Activated naive CD4-positive, alpha-beta T cell treated with Interleukin-2 at 50 U/mL for 16 hours (primary cell): ENCODE results near the gene MACF1.

ENCODE experiments used
- DNase-seq: peaks from one replicate; pipeline ENCODE4 v3.0.0-alpha.2; 2020

Gene MACF1

GRCh38 chr1:39401106-39401505, 196.6 kb downstream of the MACF1 start:
- DNase-seq, result no peak

DNA sequence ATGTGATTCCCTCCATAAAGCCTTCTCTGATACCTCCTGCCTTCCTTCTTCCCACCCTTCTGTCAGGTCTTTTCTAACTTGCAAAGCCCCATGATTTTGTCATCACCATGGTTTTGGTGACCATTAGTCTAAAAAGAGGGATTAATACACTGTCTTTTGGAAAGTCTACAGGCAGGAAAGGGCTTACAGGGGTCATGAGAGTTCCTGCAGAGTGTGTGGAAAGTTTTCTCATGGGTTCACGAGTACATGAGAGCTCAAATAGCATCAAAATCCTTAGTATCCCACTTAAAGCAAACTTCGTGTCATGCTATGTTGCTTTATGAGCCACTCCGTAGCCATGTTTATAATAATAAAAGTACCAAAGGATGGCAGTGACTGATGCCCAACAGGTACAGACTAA, 200.4 kb downstream of the MACF1 start:
- no peak for DNase-seq

DNA sequence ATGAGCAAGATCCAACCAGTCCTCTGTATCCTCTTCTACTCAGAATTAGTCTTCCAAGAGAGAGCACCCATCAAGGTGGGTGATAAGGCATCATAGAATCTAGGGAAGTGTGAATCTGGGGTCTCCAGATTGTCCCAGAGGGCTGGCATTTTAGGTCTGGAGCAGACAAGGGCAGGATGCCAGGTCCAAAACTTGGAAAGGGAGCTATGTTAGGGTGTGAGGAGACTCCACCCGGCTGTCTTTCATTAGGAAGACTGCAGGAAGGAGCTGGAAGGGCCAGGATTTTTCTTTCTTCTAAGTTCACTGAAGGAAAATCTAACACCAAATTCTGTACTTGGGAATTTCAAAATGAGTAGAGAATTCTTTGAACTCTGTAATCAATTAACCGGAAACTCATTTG, 200.9 kb downstream of the MACF1 start:
- no peak for DNase-seq

GRCh38 chr1:39406533-39407450, 202.3 kb downstream of the MACF1 start:
- DNase-seq, result no peak

GRCh38 chr1:39407510-39407895, 203.0 kb downstream of the MACF1 start:
- no peak for DNase-seq

DNA sequence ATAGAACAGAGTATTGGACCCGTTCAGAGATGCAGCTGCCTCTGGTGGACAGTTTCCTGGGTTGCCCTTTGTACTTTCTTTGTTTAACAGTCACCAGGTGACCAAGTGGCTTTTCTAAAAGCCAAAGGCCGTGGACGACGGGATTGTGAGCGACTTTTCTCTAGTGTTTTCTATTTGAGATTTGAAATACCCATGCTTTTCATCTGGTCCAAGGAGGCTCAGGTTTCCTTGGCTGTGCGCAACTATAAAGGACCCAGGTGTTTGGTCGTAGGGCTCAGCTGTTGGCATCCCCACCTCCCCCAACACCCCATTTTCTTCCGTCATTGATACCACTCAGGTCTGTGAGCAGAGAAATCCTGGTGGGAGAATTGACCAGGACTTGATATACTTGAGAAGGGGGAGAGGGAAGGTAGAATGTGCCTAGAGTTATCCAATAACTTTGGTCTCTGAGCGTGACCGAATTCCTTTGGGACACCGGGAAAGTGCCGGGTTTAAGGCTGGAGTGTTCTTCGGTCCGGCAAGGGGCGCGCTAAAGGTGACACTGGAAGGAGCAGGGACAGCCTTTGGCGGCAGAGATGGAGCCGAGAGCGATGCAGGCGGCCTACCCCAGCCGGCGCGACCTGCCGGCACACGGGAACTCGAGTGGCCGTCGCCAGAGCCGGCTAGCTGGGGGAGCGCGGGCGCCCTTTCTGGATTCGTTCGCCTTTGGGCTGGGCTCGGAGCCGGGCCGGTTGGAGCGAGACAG, 203.6 kb downstream of the MACF1 start:
- no peak for DNase-seq

GRCh38 chr1:39408641-39409054, 204.2 kb downstream of the MACF1 start:
- DNase-seq, result peak; percentile 82

- DNase-seq, result no peak
Measured at GRCh38 chr1:39409055-39409816, 204.7 kb downstream of the MACF1 start.

DNA sequence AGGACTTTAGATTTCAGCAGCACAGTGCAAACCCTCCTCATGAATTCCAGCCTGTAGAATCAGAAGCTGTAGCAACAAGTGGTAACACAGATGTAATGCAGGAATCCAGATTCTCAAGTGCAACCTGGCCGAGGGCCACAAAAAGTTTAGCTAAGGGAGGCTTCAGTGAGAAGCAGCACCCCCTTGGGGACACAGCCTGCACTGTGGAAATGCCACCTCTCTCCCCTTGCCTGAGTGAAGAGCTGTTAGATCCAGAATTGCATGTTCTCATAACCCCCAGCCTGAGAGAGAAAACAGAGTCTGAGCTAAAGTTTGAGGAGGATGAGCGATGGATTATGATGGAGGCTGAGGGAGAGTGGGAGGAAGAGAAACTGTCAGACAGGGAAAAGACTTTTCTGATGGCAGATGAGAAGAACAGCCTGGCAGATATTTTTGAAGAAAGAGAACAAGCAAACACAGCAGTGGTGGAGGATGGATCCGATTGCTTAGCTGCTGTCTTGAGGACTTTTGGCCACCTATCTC, 206.5 kb downstream of the MACF1 start:
- peak; percentile 65 for DNase-seq

GRCh38 chr1:39411526-39412478, 207.3 kb downstream of the MACF1 start:
- DNase-seq, result no peak

GRCh38 chr1:39412892-39413291, 208.4 kb downstream of the MACF1 start:
- DNase-seq, result no peak

DNA sequence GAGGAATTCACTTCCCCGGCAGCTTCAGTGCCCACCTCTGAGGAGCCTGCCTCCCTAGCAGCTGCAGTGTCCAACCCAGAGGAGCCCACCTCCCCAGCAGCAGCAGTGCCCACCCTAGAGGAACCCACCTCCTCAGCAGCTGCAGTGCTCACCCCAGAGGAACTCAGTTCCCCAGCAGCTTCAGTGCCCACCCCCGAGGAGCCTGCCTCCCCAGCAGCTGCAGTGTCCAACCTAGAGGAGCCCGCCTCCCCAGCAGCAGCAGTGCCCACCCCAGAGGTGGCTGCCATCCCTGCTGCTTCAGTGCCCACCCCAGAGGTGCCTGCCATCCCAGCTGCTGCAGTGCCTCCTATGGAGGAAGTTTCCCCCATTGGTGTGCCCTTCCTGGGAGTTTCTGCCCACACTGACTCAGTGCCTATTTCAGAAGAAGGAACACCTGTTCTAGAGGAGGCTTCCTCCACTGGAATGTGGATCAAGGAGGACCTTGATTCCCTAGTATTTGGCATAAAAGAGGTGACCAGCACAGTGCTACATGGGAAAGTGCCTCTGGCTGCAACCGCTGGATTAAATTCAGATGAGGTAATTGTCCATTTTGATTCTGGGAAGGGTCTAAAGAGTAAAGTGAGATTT, 209.5 kb downstream of the MACF1 start:
- no peak for DNase-seq

DNA sequence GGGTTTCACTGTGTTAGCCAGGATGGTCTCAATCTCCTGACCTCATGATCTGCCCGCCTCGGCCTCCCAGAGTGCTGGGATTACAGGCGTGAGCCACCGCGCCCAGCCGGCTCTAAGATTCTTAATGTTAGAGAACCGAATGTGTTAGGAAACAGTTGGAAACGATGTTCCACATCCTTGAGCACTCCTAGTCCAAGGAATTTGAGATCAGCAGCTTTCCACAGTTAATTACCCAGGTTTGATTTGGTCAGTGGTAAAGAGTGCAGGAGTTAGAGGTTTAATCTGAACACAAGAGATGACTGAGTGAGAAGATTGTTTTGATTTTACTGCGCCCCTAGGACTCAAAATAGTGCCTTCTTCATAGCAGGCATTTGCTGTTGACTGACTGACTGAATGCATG, 211.1 kb downstream of the MACF1 start:
- no peak for DNase-seq

- no peak for DNase-seq
Measured at GRCh38 chr1:39416609-39417008, 212.1 kb downstream of the MACF1 start.

DNA sequence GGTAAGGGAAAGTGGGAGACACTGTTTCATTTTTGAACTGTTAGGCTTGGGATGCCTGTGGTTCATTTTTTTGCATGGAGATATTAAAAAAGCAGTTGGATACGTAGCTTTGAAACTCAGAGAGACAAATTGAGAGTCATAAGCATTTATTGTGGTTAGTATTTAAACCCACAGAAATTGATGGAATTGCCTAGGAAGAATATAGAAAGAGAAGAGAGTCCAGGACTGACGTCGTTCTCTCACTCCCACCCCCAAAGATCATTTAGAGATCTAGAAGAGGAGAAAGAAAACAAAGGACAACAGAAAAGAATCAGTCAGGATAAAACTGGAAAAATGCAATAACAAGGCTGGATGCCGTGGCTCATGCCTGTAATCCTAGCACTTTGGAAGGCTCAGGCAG, 213.7 kb downstream of the MACF1 start:
- no peak for DNase-seq

GRCh38 chr1:39420493-39420892, 216.0 kb downstream of the MACF1 start:
- no peak for DNase-seq

GRCh38 chr1:39422614-39423013, 218.1 kb downstream of the MACF1 start:
- DNase-seq, result no peak

DNA sequence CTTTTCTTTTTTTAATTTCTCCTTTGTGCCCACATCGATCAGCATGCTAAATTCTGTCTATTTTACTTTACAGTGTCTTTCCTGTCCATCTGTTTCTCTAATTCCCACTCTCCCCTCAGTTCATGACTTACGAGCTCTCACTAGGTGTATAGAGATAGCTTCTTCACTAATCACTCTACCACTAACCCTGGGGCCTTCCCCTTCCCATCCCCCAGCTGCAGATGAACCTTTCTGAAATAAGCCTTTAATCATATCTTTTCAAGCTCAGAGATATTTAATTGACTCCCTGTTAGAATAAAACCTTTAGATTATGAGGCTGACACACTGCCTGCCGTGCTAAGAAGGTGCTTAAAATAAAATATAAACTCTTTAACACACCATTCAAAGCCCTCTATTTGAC, 220.7 kb downstream of the MACF1 start:
- DNase-seq, result no peak

DNA sequence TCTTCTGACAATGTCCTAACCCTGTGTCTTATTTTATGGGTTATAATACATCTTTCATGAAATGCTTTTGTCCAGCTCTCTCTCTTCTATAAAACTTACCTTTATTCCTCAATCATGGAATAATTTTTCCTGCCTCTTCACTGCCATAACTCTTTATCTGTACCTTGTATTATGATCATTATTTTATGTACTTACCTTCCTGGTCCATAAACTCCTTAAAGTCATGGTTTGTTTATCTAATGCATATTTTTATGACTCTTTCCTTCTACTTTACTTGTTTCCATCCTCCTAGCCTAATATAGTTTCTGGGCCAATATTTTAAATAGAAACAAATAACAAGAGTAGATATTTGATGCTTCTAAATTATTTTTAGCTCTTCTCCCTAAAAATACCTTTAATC, 221.1 kb downstream of the MACF1 start:
- no peak for DNase-seq

DNA sequence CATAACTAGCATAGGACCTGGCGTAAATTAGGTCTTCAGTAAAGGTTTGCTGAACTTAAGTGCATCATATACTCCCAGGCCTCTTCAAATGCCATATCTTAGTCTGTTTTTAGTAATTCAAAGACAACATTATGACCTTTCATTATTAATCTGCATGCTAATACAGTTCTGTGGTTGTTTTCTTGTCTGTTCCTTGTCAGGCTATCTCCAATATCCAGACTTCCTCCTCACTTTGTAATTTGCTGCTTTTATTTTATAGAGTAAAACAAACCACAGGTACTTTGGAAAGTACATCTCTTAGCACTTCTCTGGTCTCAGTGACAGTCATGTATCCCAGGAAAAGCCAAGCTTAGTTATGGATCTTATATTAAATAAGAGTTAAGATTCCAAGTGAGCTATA, 221.9 kb downstream of the MACF1 start:
- DNase-seq, result no peak

DNA sequence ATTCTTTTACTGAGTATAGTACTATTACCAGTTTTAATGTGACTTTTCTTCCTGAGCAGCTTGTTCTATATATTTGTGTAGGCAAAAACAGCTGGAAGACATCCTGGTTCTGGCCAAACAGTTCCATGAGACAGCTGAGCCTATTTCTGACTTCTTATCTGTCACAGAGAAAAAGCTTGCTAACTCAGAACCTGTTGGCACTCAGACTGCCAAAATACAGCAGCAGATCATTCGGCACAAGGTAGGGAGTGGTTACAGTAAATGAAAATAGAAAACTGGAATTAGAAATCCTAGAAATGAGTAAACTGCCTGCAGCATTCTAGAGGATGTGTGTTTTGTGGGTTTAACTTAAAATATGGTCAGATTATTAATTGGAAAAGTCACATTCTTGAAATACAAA, 222.9 kb downstream of the MACF1 start:
- DNase-seq, result no peak

DNA sequence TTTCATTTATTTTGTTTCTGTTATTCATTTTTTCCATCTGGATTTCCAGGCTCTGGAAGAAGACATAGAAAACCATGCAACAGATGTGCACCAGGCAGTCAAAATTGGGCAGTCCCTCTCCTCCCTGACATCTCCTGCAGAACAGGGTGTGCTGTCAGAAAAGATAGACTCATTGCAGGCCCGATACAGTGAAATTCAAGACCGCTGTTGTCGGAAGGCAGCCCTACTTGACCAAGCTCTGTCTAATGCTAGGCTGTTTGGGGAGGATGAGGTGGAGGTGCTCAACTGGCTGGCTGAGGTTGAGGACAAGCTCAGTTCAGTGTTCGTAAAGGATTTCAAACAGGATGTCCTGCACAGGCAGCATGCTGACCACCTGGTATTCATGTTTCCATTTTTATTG, 223.4 kb downstream of the MACF1 start:
- no peak for DNase-seq
